Neural cell (in vitro differentiated cells): ENCODE measurements around the gene TMEM247. TPM values are rescaled to one million over a fixed set of nuclear protein-coding genes. Genes with fewer than 3 reads are reported as not detected.

Experiments
- H2AFZ ChIP-seq: fragments of 200-600, 300-800 bp; sonication (generic), shearing (Covaris generic); 2 replicates; pipeline ENCODE4 v1.6.0; 2014; ENCODE audit warnings: low read depth, mild to moderate bottlenecking, antibody characterized with exemption, low read length, moderate library complexity
- H3F3A ChIP-seq: fragments of 200-600 bp; shearing (Covaris generic); 2 replicates; pipeline ENCODE4 v1.6.1; 2016; ENCODE audit warnings: mild to moderate bottlenecking, moderate library complexity, mixed read lengths, antibody characterized with exemption, low read length; ENCODE audit not compliant: insufficient read depth, poor library complexity, severe bottlenecking
- H3K27ac ChIP-seq: fragments of 200-600, 300-800 bp; sonication (generic), shearing (Covaris generic); 2 replicates; pipeline ENCODE4 v1.5.1; 2014; ENCODE audit warnings: mild to moderate bottlenecking, low read length, moderate library complexity
- H3K27me3 ChIP-seq: fragments of 300-800, 200-600 bp; sonication (generic), shearing (Covaris generic); 2 replicates; pipeline ENCODE4 v1.6.0; 2014; ENCODE audit warnings: mild to moderate bottlenecking, low read depth, low read length, moderate library complexity; ENCODE audit not compliant: insufficient read depth
- H3K36me3 ChIP-seq: fragments of 300-800, 200-600 bp; sonication (generic), shearing (Covaris generic); 2 replicates; pipeline ENCODE4 v1.5.1; 2014; ENCODE audit warnings: mild to moderate bottlenecking, antibody characterized with exemption, low read length, moderate library complexity; ENCODE audit not compliant: insufficient read depth
- H3K4me2 ChIP-seq: fragments of 300-800, 200-600 bp; sonication (generic), shearing (Covaris generic); 2 replicates; pipeline ENCODE4 v1.6.0; 2014; ENCODE audit warnings: mild to moderate bottlenecking, low read length
- H3K4me3 ChIP-seq: fragments of 300-800, 200-600 bp; sonication (generic), shearing (Covaris generic); 2 replicates; pipeline ENCODE4 v1.5.1; 2014; ENCODE audit warnings: mild to moderate bottlenecking, low read length, moderate library complexity
- H3K79me2 ChIP-seq: fragments of 200-600 bp; shearing (Covaris generic); replicated peaks from 2 replicates; pipeline ENCODE4 v1.6.0; 2014; ENCODE audit warnings: mild to moderate bottlenecking, low read length, moderate library complexity; ENCODE audit not compliant: insufficient read depth
- H3K9ac ChIP-seq: fragments of 300-800, 200-600 bp; sonication (generic), shearing (Covaris generic); 2 replicates; pipeline ENCODE4 v1.6.1; 2016; ENCODE audit warnings: mild to moderate bottlenecking, low read length, mixed read lengths
- H3K9me2 ChIP-seq: fragments of 200-600 bp; shearing (Covaris generic); 2 replicates; pipeline ENCODE4 v1.6.1; 2016; ENCODE audit warnings: mild to moderate bottlenecking, low read length, mixed read lengths; ENCODE audit not compliant: insufficient read depth
- H3K9me3 ChIP-seq: fragments of 200-600, 300-800 bp; sonication (generic), shearing (Covaris generic); 2 replicates; pipeline ENCODE4 v1.6.1; 2016; ENCODE audit warnings: mild to moderate bottlenecking, mixed run types, low read length, moderate library complexity, mixed read lengths
- H4K20me1 ChIP-seq: fragments of 200-600 bp; shearing (Covaris generic); 2 replicates; pipeline ENCODE4 v1.6.1; 2016; ENCODE audit warnings: mild to moderate bottlenecking, mixed run types; ENCODE audit not compliant: insufficient read depth
- EP300 ChIP-seq: fragments of 450-650 bp; conservative IDR thresholded peaks from 2 replicates; pipeline ENCODE4 v1.6.1; 2014; ENCODE audit warnings: antibody characterized with exemption, mild to moderate bottlenecking, moderate library complexity; ENCODE audit not compliant: poor library complexity, severe bottlenecking
- EZH2 ChIP-seq: fragments of 200-600, 300-800 bp; shearing (Covaris generic), sonication (generic); IDR thresholded peaks from 2 replicates; pipeline ENCODE4 v1.6.1; 2014; ENCODE audit warnings: antibody characterized with exemption, low read length, borderline replicate concordance, mild to moderate bottlenecking; ENCODE audit not compliant: insufficient read depth, poor library complexity, severe bottlenecking
- MXI1 ChIP-seq: fragments of 450-650 bp; conservative IDR thresholded peaks from 2 replicates; pipeline ENCODE4 v1.6.1; 2014; ENCODE audit warnings: antibody characterized with exemption, mild to moderate bottlenecking; ENCODE audit not compliant: poor library complexity, severe bottlenecking
- POLR2AphosphoS5 ChIP-seq: IDR thresholded peaks from 2 replicates; pipeline ENCODE4 v1.6.1; 2012
- RAD21 ChIP-seq: fragments of 450-650 bp; conservative IDR thresholded peaks from 2 replicates; pipeline ENCODE4 v1.6.1; 2014; ENCODE audit warnings: antibody characterized with exemption, mild to moderate bottlenecking, moderate library complexity
- REST ChIP-seq: IDR thresholded peaks from 2 replicates; pipeline ENCODE4 v1.6.1; 2012; ENCODE audit warnings: borderline replicate concordance
- SMC3 ChIP-seq: fragments of 450-650 bp; conservative IDR thresholded peaks from 2 replicates; pipeline ENCODE4 v1.6.1; 2014; ENCODE audit warnings: antibody characterized with exemption, mild to moderate bottlenecking, moderate library complexity; ENCODE audit not compliant: poor library complexity
- TAF1 ChIP-seq: IDR thresholded peaks from 2 replicates; pipeline ENCODE4 v1.6.1; 2012; ENCODE audit warnings: low read depth
- polyA plus RNA-seq: library from polyadenylated mRNA; depleted of rRNA; stranded (reverse); fragments of >200 nt; gene quantifications from 2 replicates; pipeline ENCODE4 v1.2.3, GENCODE V29; 2014
- TF ChIP-seq, protein P1 (sequence below): fragments of 450-650 bp; IDR thresholded peaks from 2 replicates; pipeline ENCODE4 v1.5.1; 2014; ENCODE audit warnings: antibody characterized with exemption, mild to moderate bottlenecking, moderate library complexity; ENCODE audit not compliant: poor library complexity, severe bottlenecking

TMEM247 gene
- polyA plus RNA-seq, 1 donor from 2014 or later: not detected

DNA sequence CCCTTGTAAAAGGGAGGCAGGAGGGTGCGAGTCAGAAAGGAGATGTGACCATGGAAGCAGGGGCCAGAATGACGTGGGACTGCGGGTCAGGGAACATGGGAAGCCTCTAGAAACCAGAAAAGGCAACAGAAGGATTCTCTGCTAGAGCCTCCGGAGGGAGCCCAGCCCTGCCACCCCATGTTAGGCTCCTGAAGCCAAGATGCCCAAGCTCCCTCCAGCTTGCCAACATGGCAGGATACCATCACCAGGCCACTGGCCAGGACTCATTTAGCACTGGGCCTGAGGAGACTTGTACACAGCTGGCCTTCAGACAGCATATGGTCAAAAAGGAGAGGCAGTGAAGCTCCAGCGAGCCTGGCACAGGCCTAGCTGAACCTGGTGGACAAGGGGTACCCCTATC, 5.6 kb downstream of the TMEM247 start:
- Histone ChIP-seq H3K9me2 (no peaks in the 10 kb centered on the region), H3K9me3 (no peaks in the 10 kb centered on the region), H3K36me3 (no peaks in the 10 kb centered on the region), H3K27me3 (no peaks in the 10 kb centered on the region), H3K4me2 (no peak overlapping the region), H4K20me1 (no peaks in the 10 kb centered on the region), H2AFZ (no peak overlapping the region), H3K9ac (no peak overlapping the region), H3K4me3 (no peak overlapping the region), H3F3A (no peaks in the 10 kb centered on the region), H3K79me2 (no peaks in the 10 kb centered on the region), H3K27ac (no peak overlapping the region)
- TF ChIP-seq MXI1: no peak
- no peak for TF ChIP-seq TAF1
- TF ChIP-seq EP300: no peak
- TF ChIP-seq SMC3: no peak
- no peak for TF ChIP-seq EZH2
- TF ChIP-seq RAD21: no peak
- no peak for TF ChIP-seq POLR2AphosphoS5
- no peak for TF ChIP-seq REST
- TF ChIP-seq, protein P1, sequence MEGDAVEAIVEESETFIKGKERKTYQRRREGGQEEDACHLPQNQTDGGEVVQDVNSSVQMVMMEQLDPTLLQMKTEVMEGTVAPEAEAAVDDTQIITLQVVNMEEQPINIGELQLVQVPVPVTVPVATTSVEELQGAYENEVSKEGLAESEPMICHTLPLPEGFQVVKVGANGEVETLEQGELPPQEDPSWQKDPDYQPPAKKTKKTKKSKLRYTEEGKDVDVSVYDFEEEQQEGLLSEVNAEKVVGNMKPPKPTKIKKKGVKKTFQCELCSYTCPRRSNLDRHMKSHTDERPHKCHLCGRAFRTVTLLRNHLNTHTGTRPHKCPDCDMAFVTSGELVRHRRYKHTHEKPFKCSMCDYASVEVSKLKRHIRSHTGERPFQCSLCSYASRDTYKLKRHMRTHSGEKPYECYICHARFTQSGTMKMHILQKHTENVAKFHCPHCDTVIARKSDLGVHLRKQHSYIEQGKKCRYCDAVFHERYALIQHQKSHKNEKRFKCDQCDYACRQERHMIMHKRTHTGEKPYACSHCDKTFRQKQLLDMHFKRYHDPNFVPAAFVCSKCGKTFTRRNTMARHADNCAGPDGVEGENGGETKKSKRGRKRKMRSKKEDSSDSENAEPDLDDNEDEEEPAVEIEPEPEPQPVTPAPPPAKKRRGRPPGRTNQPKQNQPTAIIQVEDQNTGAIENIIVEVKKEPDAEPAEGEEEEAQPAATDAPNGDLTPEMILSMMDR: no peak

GRCh38 chr2:46486436-46486835, 7.1 kb downstream of the TMEM247 start:
- Histone ChIP-seq H3K9ac (no peak overlapping the region), H3K27ac (no peak overlapping the region), H2AFZ (no peak overlapping the region), H3K79me2 (no peaks in the 10 kb centered on the region), H3K4me2 (no peak overlapping the region), H3K9me2 (no peaks in the 10 kb centered on the region), H3K27me3 (no peaks in the 10 kb centered on the region), H3F3A (no peaks in the 10 kb centered on the region), H3K9me3 (no peaks in the 10 kb centered on the region), H3K4me3 (no peak overlapping the region), H4K20me1 (no peaks in the 10 kb centered on the region), H3K36me3 (no peaks in the 10 kb centered on the region)
- no peak for TF ChIP-seq MXI1
- no peak for TF ChIP-seq REST
- TF ChIP-seq EZH2: no peak
- TF ChIP-seq TAF1: no peak
- TF ChIP-seq POLR2AphosphoS5: no peak
- TF ChIP-seq EP300: no peak
- TF ChIP-seq, protein P1: no peak
